Ramos (cell line): ENCODE measurements around the gene DUSP7.

Source experiments
- in situ Hi-C: fragments of 300-500 bp; cut with MboI; formaldehyde crosslinking; loops from one replicate; pipeline ENCODE4 v1.14.3; 2022; ENCODE audit warnings: low sequenced_read_pairs; ENCODE audit not compliant: unreplicated experiment

DUSP7 gene

GRCh38 chr3:52087731-52088130 is 31.4 kb upstream of the DUSP7 start:
- in situ Hi-C loops, result no loop called here

DNA sequence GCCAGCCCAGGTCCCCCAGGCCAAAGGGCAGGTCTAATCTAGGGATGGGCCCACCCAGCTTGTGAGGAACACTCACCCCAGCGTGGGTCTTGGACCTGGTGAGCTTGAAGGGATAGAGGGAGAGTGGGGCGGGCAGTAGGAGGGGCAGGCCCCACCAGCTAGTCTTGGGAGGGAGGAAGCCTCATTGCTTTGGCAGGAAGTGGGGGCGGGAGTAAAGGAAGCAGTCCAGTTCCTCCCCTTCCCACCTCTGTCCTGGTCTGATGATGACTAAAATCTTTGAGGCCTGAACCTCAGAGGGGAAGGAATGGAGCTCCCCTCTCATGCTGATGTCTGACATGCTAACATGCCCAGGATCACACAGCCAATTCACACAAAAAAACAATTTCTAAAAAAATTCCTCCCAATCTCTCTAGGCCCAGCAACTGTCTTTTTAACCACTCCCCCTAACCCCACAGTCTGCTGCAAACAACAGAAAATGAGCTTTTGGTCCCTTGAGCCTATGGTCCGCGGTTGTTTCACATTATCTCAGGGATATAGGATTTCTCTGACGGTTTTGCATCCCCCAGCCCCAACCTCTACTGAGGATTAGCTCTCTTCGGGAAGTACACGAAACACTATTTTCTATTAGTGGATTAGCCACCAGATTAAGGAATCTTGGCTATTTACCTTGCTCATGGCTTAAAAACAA is 30.7 kb upstream of the DUSP7 start:
- in situ Hi-C loops, result no loop called here

DNA sequence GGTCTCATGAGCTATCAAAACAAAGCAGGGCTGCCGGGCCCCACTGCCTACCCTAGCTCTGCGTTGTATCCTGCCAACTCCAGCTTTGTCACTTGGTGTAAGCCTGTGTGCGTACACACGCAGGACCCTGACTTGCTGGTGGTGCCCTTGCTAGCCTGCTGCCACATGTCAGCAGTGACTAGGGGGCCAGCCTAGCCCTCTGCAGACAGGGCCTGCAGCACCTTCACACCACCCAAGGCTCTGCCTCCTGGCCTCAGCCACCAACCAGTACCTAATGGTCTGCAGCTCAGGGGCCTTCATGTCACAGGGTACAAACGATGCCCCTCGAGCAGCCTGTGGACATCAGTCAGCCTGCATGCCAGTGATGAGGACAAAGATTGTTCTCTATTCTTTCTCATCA is 30.1 kb upstream of the DUSP7 start:
- in situ Hi-C loops, result no loop called here

DNA sequence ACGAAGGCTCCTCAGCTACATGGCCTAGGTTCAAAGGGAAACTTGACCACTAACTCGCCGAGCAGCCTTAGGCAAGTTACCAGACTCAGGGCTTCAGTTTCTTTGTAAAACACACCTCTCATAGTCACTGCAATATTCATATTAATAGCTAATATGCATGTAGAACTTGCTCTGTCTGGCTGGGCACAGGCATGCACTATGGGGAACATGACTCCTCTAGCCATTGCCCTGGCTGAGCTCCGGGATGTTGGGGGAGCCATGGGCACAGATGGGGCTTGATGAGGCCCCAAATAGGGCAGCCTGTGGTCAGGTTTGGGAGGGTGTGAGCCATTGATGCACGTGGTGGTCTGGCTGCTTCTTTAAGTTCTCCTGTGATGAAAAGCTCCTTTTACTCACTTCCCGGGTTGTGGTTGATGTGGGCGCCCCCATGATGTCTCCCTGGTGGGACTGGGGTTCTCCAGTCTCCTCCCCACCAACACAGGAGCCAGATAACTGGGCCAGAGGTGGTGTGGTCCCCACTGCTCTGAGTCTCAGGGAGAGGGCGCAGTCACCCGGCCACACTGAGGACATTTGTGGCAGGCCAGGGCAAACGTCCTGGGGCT is 29.4 kb upstream of the DUSP7 start:
- in situ Hi-C loops, result no loop called here

DNA sequence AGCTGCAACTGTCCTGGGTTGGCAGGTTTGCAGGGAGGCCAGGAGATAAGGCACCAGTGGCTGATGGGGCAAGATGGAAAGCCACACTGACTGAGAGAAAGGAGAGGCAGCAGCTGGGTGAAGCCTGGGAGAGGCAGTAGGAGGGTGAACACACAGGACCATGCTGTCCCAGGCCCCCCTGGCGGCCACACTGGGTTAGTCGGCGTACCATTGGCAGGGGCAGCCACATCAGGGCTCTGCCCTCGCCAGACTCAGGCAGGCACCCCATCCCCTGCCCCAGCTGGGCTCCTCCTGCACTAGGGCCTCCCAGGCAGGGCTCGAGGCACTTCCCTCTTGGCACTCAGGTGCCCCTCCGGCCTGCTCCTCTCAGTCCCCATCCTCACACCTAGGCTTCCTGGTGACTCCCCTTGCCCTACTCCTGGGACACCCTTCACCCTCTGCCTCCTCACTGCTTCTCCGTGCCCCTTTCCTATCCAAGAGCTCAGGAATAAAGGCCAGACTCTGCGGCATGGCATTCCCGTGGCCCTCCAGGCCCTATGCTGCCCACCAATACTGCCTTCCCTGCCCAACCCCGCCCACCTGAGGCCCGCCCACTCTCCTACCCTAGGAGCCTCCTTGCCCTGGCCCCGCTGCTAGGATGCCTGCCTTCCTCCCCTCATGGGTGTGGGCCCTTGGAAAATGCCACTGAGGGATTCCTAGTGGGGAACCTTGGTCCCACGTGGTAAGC is 28.7 kb upstream of the DUSP7 start:
- in situ Hi-C loops, result no loop called here

DNA sequence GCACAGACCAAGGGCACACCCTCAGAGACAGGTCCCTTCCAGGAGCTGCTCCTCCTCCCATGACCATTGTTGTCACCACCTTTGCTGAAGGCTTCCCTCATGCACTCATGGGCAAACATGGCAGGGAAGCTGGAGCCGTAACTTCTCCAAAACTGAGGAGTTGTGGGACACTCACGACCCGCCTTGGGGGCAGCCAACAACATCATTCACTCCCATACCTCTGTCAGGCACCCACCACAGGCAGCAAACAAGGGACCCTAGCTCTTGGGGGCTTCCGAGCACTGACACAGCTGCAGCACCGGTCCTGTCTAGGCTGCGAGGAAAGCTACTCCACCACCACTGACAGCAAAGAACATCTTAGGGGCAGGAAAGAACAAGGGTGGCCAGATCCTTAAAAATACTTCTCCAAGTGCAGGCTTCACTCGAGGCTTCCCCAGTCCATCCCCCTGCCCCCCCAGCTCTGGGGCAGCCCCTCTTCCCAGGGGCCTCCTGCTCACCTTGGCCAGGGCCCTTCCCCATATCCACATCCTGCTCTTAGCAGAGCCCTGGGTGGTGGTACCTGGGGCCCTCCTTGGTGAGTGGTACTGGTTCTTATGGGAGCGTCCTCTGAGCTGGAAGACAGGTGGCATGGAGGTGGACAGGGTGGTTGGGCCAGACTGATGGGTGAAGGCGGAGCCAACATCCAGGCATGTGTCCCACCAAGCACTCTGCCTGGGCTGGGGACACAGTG is 28.0 kb upstream of the DUSP7 start:
- in situ Hi-C loops, result no loop called here

- in situ Hi-C loops, result no loop called here
Observed at GRCh38 chr3:52083556-52084087, 27.3 kb upstream of the DUSP7 start.

DNA sequence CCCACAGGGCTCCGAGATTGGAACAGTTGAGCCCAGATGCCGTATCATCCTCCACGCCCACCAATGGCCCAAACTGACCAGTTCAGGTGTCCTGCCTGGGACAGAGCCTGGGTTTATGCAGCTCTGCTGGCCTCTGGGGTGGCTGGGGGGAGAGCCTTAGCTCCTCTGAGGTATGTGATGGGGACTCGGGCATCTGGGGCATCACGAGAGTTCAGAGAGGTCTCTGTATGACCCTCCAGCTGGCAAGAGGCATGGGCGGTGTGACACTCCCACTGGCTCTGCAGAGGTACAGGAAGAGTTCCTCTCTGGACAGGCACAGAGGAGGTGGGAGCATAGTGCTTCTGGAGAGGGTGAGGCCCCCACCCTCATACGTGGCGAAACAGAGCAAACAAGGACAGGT is 26.6 kb upstream of the DUSP7 start:
- in situ Hi-C loops, result no loop called here

GRCh38 chr3:52080830-52081719 is 24.7 kb upstream of the DUSP7 start:
- in situ Hi-C loops, result no loop called here

DNA sequence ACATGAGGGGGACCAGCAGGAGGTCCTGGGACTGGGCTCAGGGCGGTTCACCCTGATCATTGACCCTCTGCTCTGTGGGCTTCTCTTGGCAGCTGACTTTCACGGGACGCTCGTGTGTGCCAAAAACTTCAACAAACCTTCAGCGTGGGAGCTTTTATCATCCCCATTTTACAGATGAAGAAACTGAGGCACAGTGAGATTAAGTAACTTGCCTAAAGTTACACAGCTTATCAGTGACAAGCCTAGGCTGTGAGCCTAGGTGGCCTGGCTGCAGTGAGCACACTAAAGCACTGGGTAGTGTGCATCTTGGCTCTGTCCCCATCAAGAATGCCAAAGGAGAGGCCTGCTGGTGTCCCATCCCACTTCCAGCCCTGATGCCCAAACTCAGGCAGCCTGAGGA is 23.6 kb upstream of the DUSP7 start:
- in situ Hi-C loops, result no loop called here

GRCh38 chr3:52078781-52079560 is 22.6 kb upstream of the DUSP7 start:
- in situ Hi-C loops, result no loop called here

GRCh38 chr3:52077925-52078324 is 21.6 kb upstream of the DUSP7 start:
- in situ Hi-C loops, result no loop called here

DNA sequence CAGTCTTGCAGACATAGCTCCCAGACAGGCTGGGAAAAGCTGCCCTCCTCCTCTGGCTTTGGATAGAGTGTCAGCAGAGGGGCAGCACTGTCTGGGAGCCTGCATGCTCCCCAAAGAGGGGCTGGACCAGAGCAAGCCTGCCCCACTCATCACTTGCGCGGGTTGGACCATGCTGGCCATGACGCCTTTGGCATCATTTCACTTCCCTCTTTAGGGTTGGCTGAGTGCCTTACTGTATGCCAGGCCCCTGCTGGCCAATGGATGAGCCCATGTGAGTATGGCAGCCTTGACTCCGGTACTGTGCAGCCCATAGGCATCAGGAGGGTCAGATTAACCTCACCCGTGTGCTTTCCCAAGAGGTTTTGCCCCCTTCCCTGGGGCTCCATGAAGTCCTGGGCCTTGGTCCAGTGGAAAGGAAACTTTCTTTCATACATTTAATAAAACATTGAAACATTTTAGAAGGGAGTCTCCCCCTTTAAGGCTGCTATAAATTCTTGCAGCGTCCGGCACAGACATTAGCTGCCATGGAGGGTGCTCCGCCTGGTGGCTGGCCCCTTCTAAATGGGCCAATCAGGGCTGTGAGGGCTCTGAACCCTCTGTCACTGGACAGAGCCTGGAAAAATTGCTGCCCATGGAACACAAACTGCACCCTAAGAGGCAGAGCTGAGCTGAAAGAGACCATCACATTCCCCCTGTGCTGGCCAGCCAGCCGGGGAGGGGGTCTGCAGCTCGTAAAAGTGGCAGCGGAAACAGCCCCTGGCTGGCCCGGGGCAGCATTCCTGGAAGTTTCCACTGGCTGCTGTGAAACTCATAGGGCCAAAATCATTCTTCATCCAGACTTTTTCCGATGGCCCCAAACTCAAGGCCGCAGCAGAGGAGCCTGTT is 20.8 kb upstream of the DUSP7 start:
- in situ Hi-C loops, result no loop called here

DNA sequence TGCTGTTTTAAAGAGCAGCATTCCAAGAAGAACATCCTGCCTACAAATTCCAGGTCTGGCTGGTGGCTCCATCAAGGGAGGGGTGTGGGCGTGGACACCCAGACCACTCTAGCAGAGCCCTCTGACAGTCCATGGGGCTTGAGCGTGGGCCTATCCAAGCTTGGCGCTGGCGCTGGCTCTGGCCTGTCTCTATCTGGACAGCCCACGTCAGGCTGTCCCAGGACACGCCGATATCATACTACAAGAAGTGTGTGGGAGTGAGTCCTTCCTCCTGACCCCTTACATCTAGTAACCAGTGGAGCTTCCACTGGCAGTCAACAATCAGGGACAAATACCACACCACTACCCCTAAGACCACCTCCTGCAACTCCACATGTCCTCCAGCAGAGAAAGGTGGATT is 17.1 kb upstream of the DUSP7 start:
- in situ Hi-C loops, result no loop called here

- in situ Hi-C loops, result no loop called here
Observed at GRCh38 chr3:52072471-52072870, 16.1 kb upstream of the DUSP7 start.

DNA sequence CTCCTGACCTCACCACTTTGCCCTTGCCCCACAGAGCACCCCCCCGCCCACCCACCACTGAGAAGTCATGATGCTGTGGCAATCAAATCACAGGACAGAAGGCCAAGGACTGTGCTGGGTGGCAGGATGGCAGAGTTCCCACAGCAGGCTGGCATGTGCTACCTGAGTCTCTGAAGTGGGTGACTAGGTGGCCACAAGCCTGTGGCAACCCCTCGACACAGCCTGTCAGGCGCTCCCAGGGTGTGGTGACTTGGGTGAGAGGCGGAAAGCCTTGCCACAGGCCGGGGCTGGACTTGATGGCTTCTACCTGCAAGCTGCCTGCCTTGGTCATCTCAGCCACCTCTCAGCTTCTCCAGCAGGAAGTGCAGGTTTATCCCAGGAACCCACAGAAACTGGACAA is 15.6 kb upstream of the DUSP7 start:
- in situ Hi-C loops, result no loop called here

- in situ Hi-C loops, result no loop called here
Observed at GRCh38 chr3:52070724-52071621, 14.6 kb upstream of the DUSP7 start.
